IMR-90 (cell line): ENCODE results near the gene LRIG1. TPM values are rescaled to one million over a fixed set of nuclear protein-coding genes. Genes with fewer than 3 reads are reported as not detected.

Experiments
- ATAC-seq: fragments of 200-7000 bp; cut with Tn5 transposase; 2 replicates; pipeline ENCODE4 v1.9.1; 2020; ENCODE audit warnings: low read depth, mild to moderate bottlenecking, moderate library complexity
- BruUV-seq: library from RNA; stranded (reverse); fragments of 400-500 nt; replicated peaks from 2 replicates; lab custom pipeline; 2021; lab: Mats Ljungman, UMichigan
- CTCF ChIA-PET: fragments of 300-600 bp; formaldehyde crosslinking; extraction: SDS; loops from one replicate; lab custom pipeline; 2021; ENCODE audit warnings: antibody characterized with exemption; lab: Yijun Ruan, JAX
- POLR2A ChIA-PET: fragments of 300-600 bp; sonication (Branson Sonifier 250); formaldehyde crosslinking; loops from one replicate; lab custom pipeline; 2022; ENCODE audit warnings: antibody characterized with exemption; ENCODE audit not compliant: unreplicated experiment; lab: Charles Lee
- DNase-seq: peaks from one replicate; pipeline ENCODE4 v3.0.0; 2013
- H2AFZ ChIP-seq: replicated peaks from 2 replicates; pipeline ENCODE3; 2013; ENCODE audit warnings: low read length, mild to moderate bottlenecking; ENCODE audit not compliant: poor library complexity
- H2AK5ac ChIP-seq: 2 replicates; pipeline ENCODE4 v1.6.1; 2013; ENCODE audit warnings: low read depth, low read length, inconsistent platforms
- H2AK9ac ChIP-seq: replicated peaks from 2 replicates; pipeline ENCODE3; 2013; ENCODE audit warnings: mild to moderate bottlenecking, low read depth, low read length, moderate library complexity; ENCODE audit not compliant: poor library complexity
- H2BK120ac ChIP-seq: 2 replicates; pipeline ENCODE4 v1.6.1; 2013; ENCODE audit warnings: low read depth, low read length, inconsistent platforms
- H2BK15ac ChIP-seq: 3 replicates; pipeline ENCODE4 v1.6.1; 2013; ENCODE audit warnings: low read depth, low read length, inconsistent platforms
- H2BK20ac ChIP-seq: 2 replicates; pipeline ENCODE4 v1.6.1; 2013; ENCODE audit warnings: low read depth, mild to moderate bottlenecking, inconsistent platforms, low read length, moderate library complexity
- H2BK5ac ChIP-seq: 2 replicates; pipeline ENCODE4 v1.6.1; 2013; ENCODE audit warnings: mild to moderate bottlenecking, low read depth, low read length, inconsistent platforms; ENCODE audit not compliant: poor library complexity, severe bottlenecking
- H3K14ac ChIP-seq: replicated peaks from 2 replicates; pipeline ENCODE4 v1.6.1; 2013; ENCODE audit warnings: low read depth, low read length, inconsistent platforms
- H3K18ac ChIP-seq: 2 replicates; pipeline ENCODE4 v1.6.1; 2013; ENCODE audit warnings: low read depth, low read length, control low read depth
- H3K23ac ChIP-seq: 2 replicates; pipeline ENCODE4 v1.6.1; 2013; ENCODE audit warnings: low read depth, low read length, inconsistent platforms
- H3K27ac ChIP-seq: 2 replicates; pipeline ENCODE4 v1.5.1; 2013; ENCODE audit warnings: mild to moderate bottlenecking, control low read depth, low read length; ENCODE audit not compliant: insufficient read depth
- H3K27me3 ChIP-seq: 2 replicates; pipeline ENCODE4 v1.6.1; 2013; ENCODE audit warnings: low read length; ENCODE audit not compliant: control insufficient read depth, insufficient read depth
- H3K36me3 ChIP-seq: 2 replicates; pipeline ENCODE4 v1.6.1; 2013; ENCODE audit warnings: low read length, mixed read lengths; ENCODE audit not compliant: control insufficient read depth, insufficient read depth
- H3K4ac ChIP-seq: 2 replicates; pipeline ENCODE4 v1.6.1; 2013; ENCODE audit warnings: low read depth, low read length, inconsistent platforms
- H3K4me1 ChIP-seq: 2 replicates; pipeline ENCODE4 v1.6.1; 2013; ENCODE audit warnings: low read length, mixed read lengths; ENCODE audit not compliant: control insufficient read depth, insufficient read depth
- H3K4me2 ChIP-seq: 2 replicates; pipeline ENCODE4 v1.6.1; 2013; ENCODE audit warnings: low read depth, mild to moderate bottlenecking, control low read depth, low read length, moderate library complexity
- H3K4me3 ChIP-seq: 2 replicates; pipeline ENCODE4 v1.5.1; 2013; ENCODE audit warnings: low read depth, mild to moderate bottlenecking, control low read depth, low read length, moderate library complexity; ENCODE audit not compliant: insufficient read depth
- H3K56ac ChIP-seq: 2 replicates; pipeline ENCODE4 v1.6.1; 2013; ENCODE audit warnings: low read length, inconsistent platforms; ENCODE audit not compliant: insufficient read depth; ENCODE audit errors: extremely low read depth
- H3K79me1 ChIP-seq, 2 experiments: 2 replicates each; pipeline ENCODE4 v1.6.1; 2013; ENCODE audit warnings: low read length in 2 of 2, inconsistent platforms in 1 of 2, low read depth in 1 of 2
- H3K9ac ChIP-seq: 2 replicates; pipeline ENCODE4 v1.6.1; 2013; ENCODE audit warnings: low read depth, low read length, control low read depth
- H3K9me1 ChIP-seq: 2 replicates; pipeline ENCODE4 v1.6.1; 2013; ENCODE audit warnings: low read length, inconsistent platforms; ENCODE audit not compliant: insufficient read depth
- H3K9me3 ChIP-seq: 2 replicates; pipeline ENCODE4 v1.6.1; 2013; ENCODE audit warnings: low read length; ENCODE audit not compliant: control insufficient read depth, insufficient read depth
- H4K20me1 ChIP-seq: 2 replicates; pipeline ENCODE4 v1.6.1; 2013; ENCODE audit warnings: low read length, inconsistent platforms; ENCODE audit not compliant: insufficient read depth
- H4K5ac ChIP-seq: 2 replicates; pipeline ENCODE4 v1.6.1; 2013; ENCODE audit warnings: mild to moderate bottlenecking, low read depth, low read length, control low read depth
- H4K8ac ChIP-seq, 2 experiments: 2 replicates each; pipeline ENCODE4 v1.6.1; 2013; ENCODE audit warnings: low read depth in 2 of 2, low read length in 2 of 2, control low read depth in 1 of 2, inconsistent platforms in 1 of 2
- H4K91ac ChIP-seq: 2 replicates; pipeline ENCODE4 v1.6.1; 2013; ENCODE audit warnings: low read depth, low read length, inconsistent platforms; ENCODE audit not compliant: insufficient read depth
- BHLHE40 ChIP-seq: fragments of 150-350 bp; IDR thresholded peaks from 2 replicates; pipeline ENCODE4 v1.6.1; 2016; ENCODE audit warnings: mild to moderate bottlenecking, low read depth, low read length
- CHD1 ChIP-seq: IDR thresholded peaks from 2 replicates; pipeline ENCODE4 v1.6.1; 2012; ENCODE audit warnings: low read depth, low read length, improper control_type of control experiment
- CTCF ChIP-seq: conservative IDR thresholded peaks from 2 replicates; pipeline ENCODE4 v1.5.1; 2012; ENCODE audit warnings: mild to moderate bottlenecking, low read depth, low read length, improper control_type of control experiment
- ELK1 ChIP-seq: fragments of 150-350 bp; IDR thresholded peaks from 2 replicates; pipeline ENCODE4 v1.6.1; 2016; ENCODE audit warnings: low read depth, mild to moderate bottlenecking, low read length, moderate library complexity, borderline replicate concordance
- FOS ChIP-seq: fragments of 150-350 bp; IDR thresholded peaks from 2 replicates; pipeline ENCODE4 v1.6.1; 2016; ENCODE audit warnings: low read depth, low read length
- MAFK ChIP-seq: IDR thresholded peaks from 2 replicates; pipeline ENCODE4 v1.6.1; 2012; ENCODE audit warnings: low read depth, low read length, improper control_type of control experiment
- MAZ ChIP-seq: IDR thresholded peaks from 2 replicates; pipeline ENCODE4 v1.6.1; 2012; ENCODE audit warnings: low read depth, mild to moderate bottlenecking, low read length, improper control_type of control experiment, moderate library complexity, borderline replicate concordance
- MXI1 ChIP-seq: IDR thresholded peaks from 2 replicates; pipeline ENCODE4 v1.6.1; 2012; ENCODE audit warnings: low read depth, mild to moderate bottlenecking, low read length, moderate library complexity, borderline replicate concordance
- NFE2L2 ChIP-seq: fragments of 150-350 bp; IDR thresholded peaks from 2 replicates; pipeline ENCODE4 v1.6.1; 2016; ENCODE audit warnings: low read depth, mild to moderate bottlenecking, low read length
- POLR2A ChIP-seq: IDR thresholded peaks from 2 replicates; pipeline ENCODE4 v1.6.1; 2012; ENCODE audit warnings: mild to moderate bottlenecking, low read depth, low read length
- RAD21 ChIP-seq: IDR thresholded peaks from 2 replicates; pipeline ENCODE4 v1.6.1; 2012; ENCODE audit warnings: low read length, improper control_type of control experiment
- RCOR1 ChIP-seq: IDR thresholded peaks from 2 replicates; pipeline ENCODE4 v1.6.1; 2012; ENCODE audit warnings: mild to moderate bottlenecking, low read length, improper control_type of control experiment; ENCODE audit not compliant: insufficient replicate concordance
- RFX5 ChIP-seq: IDR thresholded peaks from 2 replicates; pipeline ENCODE4 v1.8.0; 2012; ENCODE audit warnings: low read depth, mild to moderate bottlenecking, low read length, moderate library complexity
- SMC3 ChIP-seq: fragments of 150-350 bp; IDR thresholded peaks from 2 replicates; pipeline ENCODE4 v1.6.1; 2016; ENCODE audit warnings: low read depth, mild to moderate bottlenecking, antibody characterized with exemption, low read length, moderate library complexity
- USF2 ChIP-seq: fragments of 150-350 bp; IDR thresholded peaks from 2 replicates; pipeline ENCODE4 v1.6.1; 2017; ENCODE audit warnings: mild to moderate bottlenecking, antibody characterized with exemption, low read length, low read depth
- WGBS, 2 experiments: methylation state at CpG; one replicate each; pipeline versions ENCODE4 v1.1.5 to v1.1.7; 2013; ENCODE audit warnings: missing lambda C conversion rate in 2 of 2; ENCODE audit not compliant: insufficient read length in 1 of 2; ENCODE audit errors: extremely low coverage in 2 of 2; 5-methylcytosine and 5-hydroxymethylcytosine counted together
- dilution Hi-C: fragments of 300-500 bp; cut with HindIII; formaldehyde crosslinking; loops from one replicate; pipeline ENCODE4 v1.14.3; 2018; ENCODE audit warnings: low sequenced_read_pairs; ENCODE audit not compliant: unreplicated experiment
- in situ Hi-C: fragments of 300-500 bp; cut with MboI; formaldehyde crosslinking; loops from 3 replicates; pipeline ENCODE4 v1.14.3; 2019; ENCODE audit warnings: low sequenced_read_pairs, inconsistent platforms, mixed read lengths
- intact Hi-C: fragments of 100-400 bp; cut with micrococcal nuclease; formaldehyde crosslinking; loops from 2 replicates; pipeline ENCODE4 v1.10.0; 2022
- polyA plus RNA-seq, 3 experiments: library from polyadenylated mRNA; depleted of rRNA; stranded (reverse); fragments of >200 nt; gene quantifications; 2 replicates each; pipeline ENCODE4 v1.2.3, GENCODE V29; 2012; ENCODE audit warnings: low replicate concordance in 1 of 3
- total RNA-seq: library from RNA; depleted of rRNA; stranded (reverse); fragments of >200 nt; gene quantifications from 2 replicates; pipeline ENCODE4 v1.2.3, GENCODE V29; 2012

Gene LRIG1
- total and polyA plus RNA-seq, 2 of the 4 experiments (the other 2 are of a cell fraction): 62.8 to 87.8 TPM

- H3K4me1 ChIP-seq: peaks cover 7% of the 10 kb centered on the region; the same call in 1 of the 2 replicates
- POLR2A ChIA-PET: no interaction called here
- no peak overlapping the region for H3K56ac ChIP-seq
- no peak overlapping the region for H2BK15ac ChIP-seq
- no CpG with 5 or more reads among the region's 3 CpGs for WGBS, 2 experiments
- no peak overlapping the region for H2AFZ ChIP-seq
- dilution Hi-C loops: no loop called here
- H2AK9ac ChIP-seq: no peak overlapping the region
- H3K9ac ChIP-seq: no peak overlapping the region
- no TSS peak for BruUV-seq
- ATAC-seq (no peak), DNase-seq (no peak)
- H3K14ac ChIP-seq: no peak overlapping the region
- no peak overlapping the region for H2BK120ac ChIP-seq
- H3K9me1 ChIP-seq: peaks cover 20% of the 10 kb centered on the region; the same call in 1 of the 2 replicates
- H3K27me3 ChIP-seq: no peaks in the 10 kb centered on the region
- H3K18ac ChIP-seq: no peak overlapping the region
- intact Hi-C loops: no loop called here
- no peaks in the 10 kb centered on the region; a peak in 1 of 4 replicates for H3K79me1 ChIP-seq
- H4K91ac ChIP-seq: no peak overlapping the region
- no peak overlapping the region for H3K4me2 ChIP-seq
- no peak overlapping the region for H3K23ac ChIP-seq
- in situ Hi-C loops: no loop called here
- no peak overlapping the region for H3K4me3 ChIP-seq
- CTCF ChIA-PET: no interaction called here
- no peak overlapping the region for H2AK5ac ChIP-seq
- H3K9me3 ChIP-seq: no peaks in the 10 kb centered on the region
- TF ChIP-seq USF2 (no peak), MAZ (no peak), RAD21 (no peak), MAFK (no peak), SMC3 (no peak), FOS (no peak), BHLHE40 (no peak), ELK1 (no peak), POLR2A (no peak), RCOR1 (no peak), MXI1 (no peak), CTCF (no peak), NFE2L2 (no peak), RFX5 (no peak), CHD1 (no peak)
- H4K8ac ChIP-seq: no peak overlapping the region
- no peak overlapping the region for H2BK5ac ChIP-seq
- H2BK20ac ChIP-seq: no peak overlapping the region
- H3K36me3 ChIP-seq: peaks cover 49% of the 10 kb centered on the region
- no peaks in the 10 kb centered on the region for H4K20me1 ChIP-seq
- H3K4ac ChIP-seq: no peak overlapping the region
- no peak overlapping the region for H4K5ac ChIP-seq
- H3K27ac ChIP-seq: no peak overlapping the region
Measured at GRCh38 chr3:66392512-66392911, 108.3 kb downstream of the LRIG1 start.
